Measurements from ENCODE around the gene ADARB1. TPM values are rescaled to one million over a fixed set of nuclear protein-coding genes. Genes with fewer than 3 reads are reported as not detected.

Gene ADARB1
- total RNA-seq = 10 to 100 TPM in 8 of 9 donors, 1 to 10 TPM in 1; 7.2 to 21.6 (median 18.0) TPM
- polyA plus RNA-seq = 10 to 100 TPM in 2 of 3 donors, 1 to 10 TPM in 1; 7.5 to 16.3 (median 12.4) TPM
- long read RNA-seq, donor 1 = 0 reads
- long read RNA-seq, donor 2 = 0 reads
- long read RNA-seq, donor 3 = 0 reads
- long read RNA-seq, donor 4, partial matches to known transcripts = 1 of 2 reads
- long read RNA-seq, donor 4, other reads (novel, unspliced or antisense) = 1 of 2 reads
- long read RNA-seq, donor 5, partial matches to known transcripts = 7 of 16 reads
- long read RNA-seq, donor 5, other reads (novel, unspliced or antisense) = 8 of 16 reads
- long read RNA-seq, donor 6, partial matches to known transcripts = 4 of 5 reads
- long read RNA-seq, donor 6, other reads (novel, unspliced or antisense) = 1 of 5 reads
- long read RNA-seq, donor 7 = 0 reads
- long read RNA-seq, donor 8 = 0 reads
- long read RNA-seq, donor 9 = 0 reads
- long read RNA-seq, donor 10 = 0 reads

GRCh38 chr21:45074048-45074817, at the start of gene ADARB1:
Gene ADARB1, plus strand, starts transcription at chr21:45074580. Its CDS starts 97,077 bp downstream, at chr21:45171657.
- Histone ChIP-seq H3K4me1 (replicated peaks in 1 of 2) (peaks cover 0 to 16% of the 10 kb centered on the region in 2 donors), H3K36me3 (replicated peaks in 1 of 2) (no peaks in the 10 kb centered on the region), H3K27ac (peak within 1 kb of the TSS in 3 of 5 donors; percentile 70 to 92 (median 84)), H3K9me3 (replicated peaks in 1 of 3) (no peaks in the 10 kb centered on the region), H3K4me3 (peak within 1 kb of the TSS; percentile 40 to 94 (median 47)), H3K27me3 (no peaks in the 10 kb centered on the region)
- WGBS, 4 donors = 0 to 1% (median 0%) methylated on average over 16 to 126 of the region's 132 CpGs
- intact Hi-C loops (cut with DNase I) = loop anchor here in 1 of 2 donors (10.0 kb wide), 1 partner anchor 59 kb away; no protein-coding TSS in a partner anchor
- peak in 6 of 7 donors; percentile 30 to 57 (median 44) for DNase-seq
- TF ChIP-seq POLR2A (IDR thresholded peaks at IDR 0.05) = peak; percentile 37 to 53
- TF ChIP-seq CTCF (IDR thresholded peaks at IDR 0.05) = peak in 1 of 6 experiments; percentile 5

- Histone ChIP-seq H3K4me1 (replicated peaks in 1 of 2) (peaks cover 0 to 11% of the 10 kb centered on the region in 2 donors), H3K4me3 (no peak overlapping the region), H3K27me3 (no peaks in the 10 kb centered on the region), H3K9me3 (replicated peaks in 1 of 3) (peaks cover 0 to 3% (median 0%) of the 10 kb centered on the region in 3 donors), H3K27ac (no peak overlapping the region), H3K36me3 (replicated peaks in 1 of 2) (no peaks in the 10 kb centered on the region)
- TF ChIP-seq POLR2A (IDR thresholded peaks at IDR 0.05) (no peak), CTCF (IDR thresholded peaks at IDR 0.05) (no peak)
- peak in 2 of 7 donors; percentile 10 to 34 for DNase-seq
- intact Hi-C loops (cut with DNase I) = no loop called here
- WGBS, 4 donors = 89 to 95% (median 90%) methylated on average over 9 to 22 of the region's 22 CpGs
Observed at GRCh38 chr21:45026066-45026745, 48.2 kb upstream of the ADARB1 start.

- intact Hi-C loops (cut with DNase I) = no loop called here
- H3K4me3 ChIP-seq = no peak overlapping the region
- H3K36me3 ChIP-seq (replicated peaks in 1 of 2) = no peaks in the 10 kb centered on the region
- H3K27me3 ChIP-seq = no peaks in the 10 kb centered on the region
- WGBS, 4 donors = 91% methylated on average over 11 to 12 of the region's 12 CpGs
- H3K4me1 ChIP-seq (replicated peaks in 1 of 2) = peaks cover 0 to 11% of the 10 kb centered on the region in 2 donors
- H3K27ac ChIP-seq = no peak overlapping the region
- H3K9me3 ChIP-seq (replicated peaks in 1 of 3) = peaks cover 0 to 3% (median 0%) of the 10 kb centered on the region in 3 donors
- DNase-seq = no peak
- TF ChIP-seq POLR2A (IDR thresholded peaks at IDR 0.05) (no peak), CTCF (IDR thresholded peaks at IDR 0.05) (no peak)
Observed at GRCh38 chr21:45026826-45027225, 47.6 kb upstream of the ADARB1 start.
